Measurements from ENCODE around the gene PRND.
"Not testable (repeated sequence)": the region's sequence is repeated elsewhere in the genome, so short reads cannot be mapped to it uniquely, and the experiment has no call there.

PRND gene

GRCh38 chr20:4740774-4741431, 19.2 kb downstream of the PRND start:
- Mint-ChIP-seq H3K4me3 (no peak overlapping the region), H3K27me3 (peaks cover 12% of the 10 kb centered on the region), H3K4me1 (ENCODE audit: low read depth) (peaks cover 9% of the 10 kb centered on the region), H3K9me3 (no peaks in the 10 kb centered on the region), H3K36me3 (ENCODE audit: low read depth) (no peaks in the 10 kb centered on the region), H3K27ac (no peak overlapping the region)

- Mint-ChIP-seq H3K4me1 (ENCODE audit: low read depth) (peaks cover 9% of the 10 kb centered on the region), H3K9me3 (no peaks in the 10 kb centered on the region), H3K4me3 (no peak overlapping the region), H3K27ac (no peak overlapping the region), H3K36me3 (ENCODE audit: low read depth) (no peaks in the 10 kb centered on the region), H3K27me3 (no peaks in the 10 kb centered on the region)
Measured at GRCh38 chr20:4748847-4749246, 27.1 kb downstream of the PRND start.

GRCh38 chr20:4749326-4749725, 27.6 kb downstream of the PRND start:
- Mint-ChIP-seq H3K4me1 (ENCODE audit: low read depth) (peaks cover 9% of the 10 kb centered on the region), H3K27ac (no peak overlapping the region)

GRCh38 chr20:4750381-4750780, 28.7 kb downstream of the PRND start:
- Mint-ChIP-seq H3K9me3 (no peaks in the 10 kb centered on the region), H3K4me3 (no peak overlapping the region), H3K27ac (no peak overlapping the region), H3K27me3 (no peaks in the 10 kb centered on the region), H3K36me3 (ENCODE audit: low read depth) (no peaks in the 10 kb centered on the region), H3K4me1 (ENCODE audit: low read depth) (peaks cover under 1% of the 10 kb centered on the region)

More at GRCh38 chr20:4749326-4749725, 27.6 kb downstream of the PRND start:
- no peaks in the 10 kb centered on the region for H3K27me3 Mint-ChIP-seq
- no peaks in the 10 kb centered on the region for H3K36me3 Mint-ChIP-seq (ENCODE audit: low read depth)
- H3K4me3 Mint-ChIP-seq = no peak overlapping the region
- H3K9me3 Mint-ChIP-seq = no peaks in the 10 kb centered on the region

- H3K27me3 Mint-ChIP-seq; H3K36me3 Mint-ChIP-seq (ENCODE audit: low read depth); H3K27ac Mint-ChIP-seq; H3K9me3 Mint-ChIP-seq; H3K4me3 Mint-ChIP-seq: not testable (repeated sequence)
- peaks cover 11% of the 10 kb centered on the region for H3K4me1 Mint-ChIP-seq (ENCODE audit: low read depth)
Measured at GRCh38 chr20:4759100-4759884, 37.6 kb downstream of the PRND start.

- H3K27ac Mint-ChIP-seq = no peak overlapping the region
- H3K4me1 Mint-ChIP-seq (ENCODE audit: low read depth) = peaks cover 18% of the 10 kb centered on the region
- no peaks in the 10 kb centered on the region for H3K36me3 Mint-ChIP-seq (ENCODE audit: low read depth)
- no peak overlapping the region for H3K4me3 Mint-ChIP-seq
- H3K27me3 Mint-ChIP-seq = peaks cover 7% of the 10 kb centered on the region
- H3K9me3 Mint-ChIP-seq = no peaks in the 10 kb centered on the region
Measured at GRCh38 chr20:4763261-4763660, 41.6 kb downstream of the PRND start.

GRCh38 chr20:4763723-4764510, 42.2 kb downstream of the PRND start:
- no peak overlapping the region for H3K4me3 Mint-ChIP-seq
- no peaks in the 10 kb centered on the region for H3K36me3 Mint-ChIP-seq (ENCODE audit: low read depth)
- H3K4me1 Mint-ChIP-seq (ENCODE audit: low read depth) = peaks cover 18% of the 10 kb centered on the region
- no peak overlapping the region for H3K27ac Mint-ChIP-seq
- peaks cover 7% of the 10 kb centered on the region for H3K27me3 Mint-ChIP-seq
- no peaks in the 10 kb centered on the region for H3K9me3 Mint-ChIP-seq

- no peaks in the 10 kb centered on the region for H3K9me3 Mint-ChIP-seq
- peaks cover 7% of the 10 kb centered on the region for H3K27me3 Mint-ChIP-seq
- no peaks in the 10 kb centered on the region for H3K36me3 Mint-ChIP-seq (ENCODE audit: low read depth)
- no peak overlapping the region for H3K4me3 Mint-ChIP-seq
- H3K27ac Mint-ChIP-seq = no peak overlapping the region
- H3K4me1 Mint-ChIP-seq (ENCODE audit: low read depth) = peaks cover 18% of the 10 kb centered on the region
Measured at GRCh38 chr20:4764805-4765204, 43.1 kb downstream of the PRND start.

- no peak overlapping the region for H3K27ac Mint-ChIP-seq
- peaks cover 7% of the 10 kb centered on the region for H3K27me3 Mint-ChIP-seq
- H3K9me3 Mint-ChIP-seq = peaks cover 4% of the 10 kb centered on the region
- no peaks in the 10 kb centered on the region for H3K36me3 Mint-ChIP-seq (ENCODE audit: low read depth)
- H3K4me1 Mint-ChIP-seq (ENCODE audit: low read depth) = peaks cover 18% of the 10 kb centered on the region
- no peak overlapping the region for H3K4me3 Mint-ChIP-seq
Measured at GRCh38 chr20:4765681-4766080, 44.0 kb downstream of the PRND start.

GRCh38 chr20:4766631-4767030, 44.9 kb downstream of the PRND start:
- H3K27me3 Mint-ChIP-seq = peaks cover 2% of the 10 kb centered on the region
- no peak overlapping the region for H3K4me3 Mint-ChIP-seq
- peaks cover 8% of the 10 kb centered on the region for H3K4me1 Mint-ChIP-seq (ENCODE audit: low read depth)

GRCh38 chr20:4767084-4767483, 45.4 kb downstream of the PRND start:
- Mint-ChIP-seq H3K9me3 (peaks cover 15% of the 10 kb centered on the region), H3K27me3 (no peaks in the 10 kb centered on the region), H3K36me3 (ENCODE audit: low read depth) (no peaks in the 10 kb centered on the region), H3K4me1 (ENCODE audit: low read depth) (peaks cover 7% of the 10 kb centered on the region), H3K27ac (peak overlapping the region; percentile 29), H3K4me3 (no peak overlapping the region)

More at GRCh38 chr20:4766631-4767030, 44.9 kb downstream of the PRND start:
- peaks cover 14% of the 10 kb centered on the region for H3K9me3 Mint-ChIP-seq
- no peaks in the 10 kb centered on the region for H3K36me3 Mint-ChIP-seq (ENCODE audit: low read depth)
- H3K27ac Mint-ChIP-seq = no peak overlapping the region

- H3K4me1 Mint-ChIP-seq (ENCODE audit: low read depth) = peaks cover 7% of the 10 kb centered on the region
- no peaks in the 10 kb centered on the region for H3K36me3 Mint-ChIP-seq (ENCODE audit: low read depth)
- no peaks in the 10 kb centered on the region for H3K27me3 Mint-ChIP-seq
- peaks cover 25% of the 10 kb centered on the region for H3K9me3 Mint-ChIP-seq
- no peak overlapping the region for H3K27ac Mint-ChIP-seq
- no peak overlapping the region for H3K4me3 Mint-ChIP-seq
Measured at GRCh38 chr20:4769328-4769727, 47.6 kb downstream of the PRND start.

- H3K9me3 Mint-ChIP-seq = peaks cover 25% of the 10 kb centered on the region
- H3K27ac Mint-ChIP-seq = no peak overlapping the region
- no peaks in the 10 kb centered on the region for H3K36me3 Mint-ChIP-seq (ENCODE audit: low read depth)
Measured at GRCh38 chr20:4770026-4770425, 48.3 kb downstream of the PRND start.

GRCh38 chr20:4771004-4771403, 49.3 kb downstream of the PRND start:
- no peaks in the 10 kb centered on the region for H3K36me3 Mint-ChIP-seq (ENCODE audit: low read depth)
- H3K27ac Mint-ChIP-seq = no peak overlapping the region
- peaks cover 25% of the 10 kb centered on the region for H3K9me3 Mint-ChIP-seq
- no peak overlapping the region for H3K4me3 Mint-ChIP-seq
- H3K27me3 Mint-ChIP-seq = no peaks in the 10 kb centered on the region
- peaks cover 7% of the 10 kb centered on the region for H3K4me1 Mint-ChIP-seq (ENCODE audit: low read depth)

More at GRCh38 chr20:4770026-4770425, 48.3 kb downstream of the PRND start:
- no peaks in the 10 kb centered on the region for H3K27me3 Mint-ChIP-seq
- H3K4me1 Mint-ChIP-seq (ENCODE audit: low read depth) = peaks cover 7% of the 10 kb centered on the region
- H3K4me3 Mint-ChIP-seq = no peak overlapping the region

- Mint-ChIP-seq H3K27ac (no peak overlapping the region), H3K4me3 (no peak overlapping the region)
Measured at GRCh38 chr20:4772132-4772531, 50.4 kb downstream of the PRND start.

More at GRCh38 chr20:4772132-4772531, 50.4 kb downstream of the PRND start:
- Mint-ChIP-seq H3K36me3 (ENCODE audit: low read depth) (no peaks in the 10 kb centered on the region), H3K27me3 (no peaks in the 10 kb centered on the region), H3K4me1 (ENCODE audit: low read depth) (peaks cover 1% of the 10 kb centered on the region), H3K9me3 (peaks cover 25% of the 10 kb centered on the region)
